ENCODE data around the gene ACOX3.

ACOX3 gene

GRCh38 chr4:8457646-8458252 is 17.2 kb upstream of the ACOX3 start:
- DNase-seq (ENCODE audit: insufficient read length, low spot score) (no peak), FAIRE-seq (no peak)
- no peak for TF ChIP-seq POLR2AphosphoS5 (IDR thresholded peaks at IDR 0.05; ENCODE audit: low read depth, low read length)

GRCh38 chr4:8453957-8454356 is 13.4 kb upstream of the ACOX3 start:
- DNase-seq (ENCODE audit: insufficient read length, low spot score), result no peak
- no peak for FAIRE-seq
- TF ChIP-seq SPI1 (IDR thresholded peaks at IDR 0.05; ENCODE audit: low read depth, low read length) (no peak), POLR2AphosphoS5 (IDR thresholded peaks at IDR 0.05; ENCODE audit: low read depth, low read length) (no peak), PAX5 (IDR thresholded peaks at IDR 0.05; ENCODE audit: insufficient read depth, low read length, severe bottlenecking) (no peak), TAF1 (IDR thresholded peaks at IDR 0.05; ENCODE audit: low read depth, low read length) (no peak), POU2F2 (IDR thresholded peaks at IDR 0.05; ENCODE audit: low read depth, low read length) (no peak), POLR2A (IDR thresholded peaks at IDR 0.05; ENCODE audit: low read depth, low read length) (no peak)

- TF ChIP-seq PAX5 (IDR thresholded peaks at IDR 0.05; ENCODE audit: insufficient read depth, low read length, severe bottlenecking), result no peak
- no peak for TF ChIP-seq POLR2AphosphoS5 (IDR thresholded peaks at IDR 0.05; ENCODE audit: low read depth, low read length)
- TF ChIP-seq TAF1 (IDR thresholded peaks at IDR 0.05; ENCODE audit: low read depth, low read length), result no peak
- no peak for TF ChIP-seq POU2F2 (IDR thresholded peaks at IDR 0.05; ENCODE audit: low read depth, low read length)
- TF ChIP-seq POLR2A (IDR thresholded peaks at IDR 0.05; ENCODE audit: low read depth, low read length), result no peak
- TF ChIP-seq SPI1 (IDR thresholded peaks at IDR 0.05; ENCODE audit: low read depth, low read length), result no peak
- no peak for FAIRE-seq
- DNase-seq (ENCODE audit: insufficient read length, low spot score), result no peak
Observed at GRCh38 chr4:8451440-8452182, 11.1 kb upstream of the ACOX3 start.

GRCh38 chr4:8446122-8446521 is 5.6 kb upstream of the ACOX3 start:
- FAIRE-seq (no peak), DNase-seq (ENCODE audit: insufficient read length, low spot score) (no peak)
- TF ChIP-seq TAF1 (IDR thresholded peaks at IDR 0.05; ENCODE audit: low read depth, low read length), result no peak
- TF ChIP-seq PAX5 (IDR thresholded peaks at IDR 0.05; ENCODE audit: insufficient read depth, low read length, severe bottlenecking), result no peak
- TF ChIP-seq POU2F2 (IDR thresholded peaks at IDR 0.05; ENCODE audit: low read depth, low read length), result no peak
- no peak for TF ChIP-seq SPI1 (IDR thresholded peaks at IDR 0.05; ENCODE audit: low read depth, low read length)
- no peak for TF ChIP-seq POLR2A (IDR thresholded peaks at IDR 0.05; ENCODE audit: low read depth, low read length)
- TF ChIP-seq POLR2AphosphoS5 (IDR thresholded peaks at IDR 0.05; ENCODE audit: low read depth, low read length), result no peak

- no peak for FAIRE-seq
Observed at GRCh38 chr4:8443801-8444200, 3.3 kb upstream of the ACOX3 start.

GRCh38 chr4:8442596-8443358 is 2.3 kb upstream of the ACOX3 start:
- no peak for FAIRE-seq
- DNase-seq (ENCODE audit: insufficient read length, low spot score), result no peak
- TF ChIP-seq TAF1 (IDR thresholded peaks at IDR 0.05; ENCODE audit: low read depth, low read length) (no peak), PAX5 (IDR thresholded peaks at IDR 0.05; ENCODE audit: insufficient read depth, low read length, severe bottlenecking) (no peak), SPI1 (IDR thresholded peaks at IDR 0.05; ENCODE audit: low read depth, low read length) (no peak), POLR2AphosphoS5 (IDR thresholded peaks at IDR 0.05; ENCODE audit: low read depth, low read length) (no peak), POU2F2 (IDR thresholded peaks at IDR 0.05; ENCODE audit: low read depth, low read length) (no peak), POLR2A (IDR thresholded peaks at IDR 0.05; ENCODE audit: low read depth, low read length) (no peak)

More at GRCh38 chr4:8443801-8444200, 3.3 kb upstream of the ACOX3 start:
- no peak for TF ChIP-seq POU2F2 (IDR thresholded peaks at IDR 0.05; ENCODE audit: low read depth, low read length)
- TF ChIP-seq PAX5 (IDR thresholded peaks at IDR 0.05; ENCODE audit: insufficient read depth, low read length, severe bottlenecking), result no peak
- TF ChIP-seq POLR2A (IDR thresholded peaks at IDR 0.05; ENCODE audit: low read depth, low read length), result no peak
- no peak for DNase-seq (ENCODE audit: insufficient read length, low spot score)

GRCh38 chr4:8441499-8442091 is 1.1 kb upstream of the ACOX3 start:
- TF ChIP-seq POLR2AphosphoS5 (IDR thresholded peaks at IDR 0.05; ENCODE audit: low read depth, low read length), result no peak
- no peak for TF ChIP-seq POU2F2 (IDR thresholded peaks at IDR 0.05; ENCODE audit: low read depth, low read length)
- peak; percentile 43 for FAIRE-seq
- no peak for DNase-seq (ENCODE audit: insufficient read length, low spot score)

GRCh38 chr4:8439914-8440491 is 520 bp downstream of the ACOX3 start:
- TF ChIP-seq POU2F2 (IDR thresholded peaks at IDR 0.05; ENCODE audit: low read depth, low read length) (no peak), PAX5 (IDR thresholded peaks at IDR 0.05; ENCODE audit: insufficient read depth, low read length, severe bottlenecking) (no peak), TAF1 (IDR thresholded peaks at IDR 0.05; ENCODE audit: low read depth, low read length) (no peak), POLR2A (IDR thresholded peaks at IDR 0.05; ENCODE audit: low read depth, low read length) (no peak), POLR2AphosphoS5 (IDR thresholded peaks at IDR 0.05; ENCODE audit: low read depth, low read length) (no peak), SPI1 (IDR thresholded peaks at IDR 0.05; ENCODE audit: low read depth, low read length) (no peak)
- FAIRE-seq, result no peak
- DNase-seq (ENCODE audit: insufficient read length, low spot score), result no peak

GRCh38 chr4:8439168-8439567 is 1.4 kb downstream of the ACOX3 start:
- TF ChIP-seq SPI1 (IDR thresholded peaks at IDR 0.05; ENCODE audit: low read depth, low read length), result no peak
- FAIRE-seq (no peak), DNase-seq (ENCODE audit: insufficient read length, low spot score) (no peak)

Measured in GM12891 (cell line).